A549 (cell line): ENCODE data around the gene TBCE. TPM values are rescaled to one million over a fixed set of nuclear protein-coding genes. Genes with fewer than 3 reads are reported as not detected.
A peak's percentile ranks its signal among the peaks of the same experiment; 100 is the strongest.

Experiments used
- ATAC-seq, 2 experiments: fragments of 200-7000 bp in 1 of 2; fragments of >200 bp in 1 of 2; cut with Nextera tagmentation in 1 of 2; cut with Tn5 transposase in 1 of 2; 3 replicates each; pipeline versions ENCODE4 v1.8.0 to v1.9.1; 2018 to 2020; ENCODE audit warnings: mild to moderate bottlenecking in 1 of 2, moderate library complexity in 1 of 2
- CTCF ChIA-PET: fragments of 300-600 bp; sonication (Branson Sonifier 250); formaldehyde crosslinking; extraction: SDS; loops from one replicate; lab custom pipeline; 2021; ENCODE audit warnings: antibody characterized with exemption, inconsistent platforms; lab: Yijun Ruan, JAX
- POLR2A ChIA-PET: fragments of 350-600 bp; formaldehyde crosslinking; extraction: SDS; loops from one replicate; lab custom pipeline; 2021; ENCODE audit warnings: antibody characterized with exemption, inconsistent platforms; lab: Yijun Ruan, JAX
- DNase-seq, 2 experiments: peaks; one replicate each; pipeline versions ENCODE4 v3.0.0 to v3.0.0-alpha.2; 2011 to 2016; ENCODE audit warnings: low read depth in 1 of 2, low spot score in 1 of 2
- FAIRE-seq: peaks from 2 replicates; lab custom pipeline; 2011; peaks lifted over from hg19 to GRCh38; lab: Jason Lieb, UNC
- H3K27ac ChIP-seq, 2 experiments: fragments of >200 bp; sonication (Bioruptor Twin); formaldehyde crosslinking; 3 replicates each; pipeline ENCODE4 v1.5.1; 2016 to 2017
- H3K4me1 ChIP-seq: fragments of >200 bp; sonication (Bioruptor Twin); formaldehyde crosslinking; 3 replicates; pipeline ENCODE4 v1.6.1; 2016
- H3K4me2 ChIP-seq: fragments of >200 bp; sonication (Bioruptor Twin); formaldehyde crosslinking; 3 replicates; pipeline ENCODE4 v1.6.1; 2016
- H3K4me3 ChIP-seq: fragments of >200 bp; sonication (Bioruptor Twin); formaldehyde crosslinking; 3 replicates; pipeline ENCODE4 v1.5.1; 2016
- H3K9me3 ChIP-seq: fragments of >200 bp; sonication (Bioruptor Twin); formaldehyde crosslinking; 3 replicates; pipeline ENCODE4 v1.6.1; 2016
- CEBPB ChIP-seq, 2 experiments: fragments of >200 bp in 1 of 2; sonication (Bioruptor Twin) in 1 of 2; formaldehyde crosslinking in 1 of 2; IDR thresholded peaks; 2 replicates each; pipeline ENCODE4 v1.6.1; 2012 to 2016
- CTCF ChIP-seq: fragments of >200 bp; sonication (Bioruptor Twin); formaldehyde crosslinking; IDR thresholded peaks from 3 replicates; pipeline ENCODE4 v1.5.1; 2016
- ELK1 ChIP-seq: fragments of 150-350 bp; IDR thresholded peaks from 2 replicates; pipeline ENCODE4 v1.6.1; 2014; ENCODE audit warnings: low read depth, mild to moderate bottlenecking, low read length
- FOSL2 ChIP-seq, 2 experiments: fragments of 450-650 bp in 1 of 2; fragments of >200 bp in 1 of 2; sonication (Bioruptor Twin) in 1 of 2; formaldehyde crosslinking; IDR thresholded peaks; 2 replicates each; pipeline versions ENCODE4 v1.5.0 to v1.6.1; 2016 to 2020; ENCODE audit warnings: mild to moderate bottlenecking in 1 of 2, moderate library complexity in 1 of 2
- FOXS1 ChIP-seq: fragments of 250-450 bp; sonication (Bioruptor Pico); IDR thresholded peaks from 2 replicates; pipeline ENCODE4 v1.5.0; 2020; ENCODE audit warnings: mild to moderate bottlenecking, moderate library complexity
- HDAC2 ChIP-seq: fragments of 200-600 bp; sonication (generic); IDR thresholded peaks from 2 replicates; pipeline ENCODE4 v1.6.1; 2016
- HOXA7 ChIP-seq: fragments of 250-450 bp; sonication (Bioruptor Pico); IDR thresholded peaks from 2 replicates; pipeline ENCODE4 v1.5.0; 2020; ENCODE audit warnings: mild to moderate bottlenecking, moderate library complexity
- HOXB13 ChIP-seq: fragments of 250-450 bp; sonication (Bioruptor Pico); IDR thresholded peaks from 2 replicates; pipeline ENCODE4 v1.5.0; 2020; ENCODE audit warnings: low read depth, mild to moderate bottlenecking, moderate library complexity
- HOXB5 ChIP-seq: fragments of 250-450 bp; sonication (Bioruptor Pico); IDR thresholded peaks from 2 replicates; pipeline ENCODE4 v1.5.0; 2020; ENCODE audit warnings: mild to moderate bottlenecking, moderate library complexity
- JUNB ChIP-seq: fragments of >200 bp; sonication (Bioruptor Twin); formaldehyde crosslinking; IDR thresholded peaks from 2 replicates; pipeline ENCODE4 v1.6.1; 2016
- MAFK ChIP-seq: fragments of 450-650 bp; IDR thresholded peaks from 2 replicates; pipeline ENCODE4 v1.6.1; 2014; ENCODE audit not compliant: partially characterized antibody
- MAX ChIP-seq: IDR thresholded peaks from 2 replicates; pipeline ENCODE4 v1.6.1; 2012
- MAZ ChIP-seq: fragments of 150-350 bp; IDR thresholded peaks from 2 replicates; pipeline ENCODE4 v1.6.1; 2014; ENCODE audit warnings: antibody characterized with exemption, low read depth, low read length, borderline replicate concordance
- RAD21 ChIP-seq, 2 experiments: fragments of >200 bp in 1 of 2; sonication (Bioruptor Twin) in 1 of 2; formaldehyde crosslinking in 1 of 2; IDR thresholded peaks in 1 of 2; conservative IDR thresholded peaks in 1 of 2; 2 replicates in 1 of 2; 3 replicates in 1 of 2; pipeline ENCODE4 v1.6.1; 2012 to 2018; ENCODE audit warnings: inconsistent platforms in 1 of 2
- RARB ChIP-seq: fragments of 250-450 bp; sonication (Bioruptor Pico); IDR thresholded peaks from 2 replicates; pipeline ENCODE4 v1.8.0; 2021; ENCODE audit warnings: mild to moderate bottlenecking, moderate library complexity
- REST ChIP-seq: fragments of 200-600 bp; sonication (generic); IDR thresholded peaks from 2 replicates; pipeline ENCODE4 v1.6.1; 2016; ENCODE audit warnings: antibody characterized with exemption, mild to moderate bottlenecking, moderate library complexity
- SMC3 ChIP-seq: fragments of >200 bp; sonication (Bioruptor Twin); formaldehyde crosslinking; IDR thresholded peaks from 3 replicates; pipeline ENCODE4 v1.6.1; 2018; ENCODE audit warnings: inconsistent platforms
- ZSCAN20 ChIP-seq: fragments of 250-450 bp; sonication (Bioruptor Pico); IDR thresholded peaks from 2 replicates; pipeline ENCODE4 v1.8.0; 2022; ENCODE audit warnings: mild to moderate bottlenecking, moderate library complexity
- WGBS: methylation state at CpG from one replicate; pipeline ENCODE4 v1.1.6; 2017; ENCODE audit errors: missing lambda C conversion rate; 5-methylcytosine and 5-hydroxymethylcytosine counted together
- polyA plus RNA-seq, 4 experiments: library from polyadenylated mRNA; depleted of rRNA in 3 of 4; stranded (reverse); fragments of >200 nt; fragmentation: RNase III in 1 of 4; extraction: RNeasy Plus Mini Kit Qiagen cat#74134 plus additional on column Dnase treatment in 1 of 4; gene quantifications; 2 replicates in 3 of 4; 3 replicates in 1 of 4; pipeline ENCODE4 v1.2.3, GENCODE V29; 2011 to 2017

Gene TBCE
- polyA plus RNA-seq, 2 of the 4 experiments (the other 2 are of a cell fraction): 45.1 to 65.2 TPM

GRCh38 chr1:235410467-235410866, 43.2 kb downstream of the TBCE start (continued):
- TF ChIP-seq MAZ (no peak), JUNB (no peak), ZSCAN20 (peak; percentile 79), CTCF (no peak), HDAC2 (no peak), RARB (CRISPR knock-in tag) (no peak)

- FAIRE-seq: no peak
- Histone ChIP-seq H3K4me2 (peak overlapping the region; percentile 57), H3K27ac (peak overlapping the region; percentile 70 to 84), H3K4me1 (peaks cover 64% of the 10 kb centered on the region), H3K9me3 (no peaks in the 10 kb centered on the region), H3K4me3 (no peak overlapping the region)
- CTCF ChIA-PET: interaction anchor here (0.6 to 2.3 kb wide), 4 partner anchors 12 to 56 kb away, joined by 3 to 7 read pairs (median 4); no protein-coding TSS in a partner anchor
- peak; percentile 52 to 72; a peak in 5 of 6 replicates for ATAC-seq
- 33% methylated on average over 5 of the region's 5 CpGs for WGBS
- peak in 1 of 2 experiments; percentile 80 for DNase-seq
- TF ChIP-seq CEBPB (IDR thresholded peaks at IDR 0.05) (peak in 1 of 2 experiments; percentile 50; a peak in 1 of 4 replicates), HOXA7 (CRISPR knock-in tag) (no peak)
- TF ChIP-seq, all 56 proteins: peak for 1
- POLR2A ChIA-PET: interaction anchor here (0.6 kb wide), 1 partner anchor 252 kb away, joined by 4 read pairs; no protein-coding TSS in a partner anchor
Measured at GRCh38 chr1:235411489-235412486, 44.6 kb downstream of the TBCE start.

- FAIRE-seq (no peak), DNase-seq (peak; percentile 81 to 90), ATAC-seq (peak; percentile 81 to 84)
- ChIA-PET POLR2A (interaction anchor here (0.6 to 2.1 kb wide), 4 partner anchors 48 to 254 kb away, joined by 3 to 14 read pairs (median 8); partner anchors contain the start of genes ARID4B, GGPS1, RBM34 and TBCE), CTCF (interaction anchor here (0.6 to 3.7 kb wide), 44 partner anchors 9 to 928 kb away, joined by 3 to 42 read pairs (median 4); partner anchors contain the start of genes ARID4B, GGPS1 and TBCE)
- peak overlapping the region; percentile 31 to 61; a peak in 5 of 6 replicates for H3K27ac ChIP-seq
- H3K4me3 ChIP-seq: no peak overlapping the region
- H3K9me3 ChIP-seq: no peaks in the 10 kb centered on the region
- 76% methylated on average over 7 of the region's 7 CpGs for WGBS
- H3K4me1 ChIP-seq: peaks cover 38% of the 10 kb centered on the region
- TF ChIP-seq SMC3 (peak; percentile 93), RAD21 (conservative IDR thresholded peaks at IDR 0.05 in 1 of 2, IDR thresholded peaks at IDR 0.05 in 1 of 2) (peak; percentile 78 to 82), HOXB13 (no peak), HOXB5 (CRISPR knock-in tag) (no peak), CTCF (peak; percentile 85), REST (no peak), FOSL2 (IDR thresholded peaks at IDR 0.05) (no peak), FOSL2 (CRISPR knock-in tag; IDR thresholded peaks at IDR 0.05) (0 out of 2 replicates have a peak, but pooled peaks have one; percentile 7), FOXS1 (no peak), ELK1 (no peak), MAX (no peak), MAFK (no peak)
- no peak overlapping the region for H3K4me2 ChIP-seq
Measured at GRCh38 chr1:235415008-235415904, 48.0 kb downstream of the TBCE start.
